Measurements from ENCODE around the gene KCTD6.

DNA sequence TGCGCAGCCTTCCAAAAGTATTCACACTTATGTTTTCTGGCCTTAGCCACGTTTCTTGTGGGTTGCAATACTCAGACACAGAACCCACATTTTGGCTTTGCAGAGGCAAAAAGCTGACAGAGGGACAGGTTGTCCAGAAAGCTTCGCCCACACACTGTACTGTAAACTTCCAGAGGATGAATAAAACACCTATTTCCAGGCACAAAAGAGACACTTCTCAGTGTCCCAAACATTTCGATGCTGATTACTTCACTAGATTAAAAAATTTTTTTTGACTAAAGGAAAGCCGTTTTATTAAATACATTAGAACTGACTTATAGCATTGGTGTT, 28.0 kb upstream of the KCTD6 start:
- TF ChIP-seq, protein P1, sequence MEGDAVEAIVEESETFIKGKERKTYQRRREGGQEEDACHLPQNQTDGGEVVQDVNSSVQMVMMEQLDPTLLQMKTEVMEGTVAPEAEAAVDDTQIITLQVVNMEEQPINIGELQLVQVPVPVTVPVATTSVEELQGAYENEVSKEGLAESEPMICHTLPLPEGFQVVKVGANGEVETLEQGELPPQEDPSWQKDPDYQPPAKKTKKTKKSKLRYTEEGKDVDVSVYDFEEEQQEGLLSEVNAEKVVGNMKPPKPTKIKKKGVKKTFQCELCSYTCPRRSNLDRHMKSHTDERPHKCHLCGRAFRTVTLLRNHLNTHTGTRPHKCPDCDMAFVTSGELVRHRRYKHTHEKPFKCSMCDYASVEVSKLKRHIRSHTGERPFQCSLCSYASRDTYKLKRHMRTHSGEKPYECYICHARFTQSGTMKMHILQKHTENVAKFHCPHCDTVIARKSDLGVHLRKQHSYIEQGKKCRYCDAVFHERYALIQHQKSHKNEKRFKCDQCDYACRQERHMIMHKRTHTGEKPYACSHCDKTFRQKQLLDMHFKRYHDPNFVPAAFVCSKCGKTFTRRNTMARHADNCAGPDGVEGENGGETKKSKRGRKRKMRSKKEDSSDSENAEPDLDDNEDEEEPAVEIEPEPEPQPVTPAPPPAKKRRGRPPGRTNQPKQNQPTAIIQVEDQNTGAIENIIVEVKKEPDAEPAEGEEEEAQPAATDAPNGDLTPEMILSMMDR (conservative IDR thresholded peaks at IDR 0.05; ENCODE audit: low read depth, low read length): no peak
- TF ChIP-seq EZH2 (IDR thresholded peaks at IDR 0.05; ENCODE audit: borderline replicate concordance, low read depth, low read length, poor library complexity, severe bottlenecking): no peak

Measured in A673 (cell line).